Keratinocyte (primary cell): Measurements from ENCODE around the gene SLX4IP. TPM values are rescaled to one million over a fixed set of nuclear protein-coding genes. Genes with fewer than 3 reads are reported as not detected.

Source experiments
- DNase-seq: peaks from one replicate; pipeline ENCODE4 v3.0.0-alpha.2; 2011; ENCODE audit warnings: low read depth, missing footprints, low spot score
- FAIRE-seq: peaks from 2 replicates; lab custom pipeline; 2011; peaks lifted over from hg19 to GRCh38; lab: Jason Lieb, UNC
- H2AFZ ChIP-seq: 2 replicates; pipeline ENCODE4 v1.6.0; 2012; ENCODE audit warnings: low read length, control low read depth, inconsistent platforms; ENCODE audit not compliant: control insufficient read depth
- H3K27ac ChIP-seq: 2 replicates; pipeline ENCODE4 v1.5.1; 2011; ENCODE audit warnings: low read length; ENCODE audit not compliant: control insufficient read depth, insufficient read depth
- H3K27me3 ChIP-seq: 3 replicates; pipeline ENCODE4 v1.6.0; 2011; ENCODE audit warnings: low read length; ENCODE audit not compliant: control insufficient read depth, insufficient read depth; ENCODE audit errors: extremely low read depth
- H3K36me3 ChIP-seq, 2 experiments: 2 replicates in 1 of 2; 3 replicates in 1 of 2; pipeline ENCODE4 v1.5.1; 2011; ENCODE audit warnings: low read length in 2 of 2, mild to moderate bottlenecking in 1 of 2; ENCODE audit not compliant: control insufficient read depth in 2 of 2, insufficient read depth in 2 of 2; ENCODE audit errors: extremely low read depth in 1 of 2
- H3K4me1 ChIP-seq: 3 replicates; pipeline ENCODE4 v1.5.1; 2011; ENCODE audit warnings: low read length; ENCODE audit not compliant: control insufficient read depth, insufficient read depth; ENCODE audit errors: extremely low read depth
- H3K4me2 ChIP-seq: 3 replicates; pipeline ENCODE4 v1.6.0; 2011; ENCODE audit warnings: low read depth, low read length; ENCODE audit not compliant: control insufficient read depth, insufficient read depth; ENCODE audit errors: extremely low read depth
- H3K4me3 ChIP-seq, 3 experiments: fragments of 200-600 bp in 1 of 3; sonication (generic) in 1 of 3; 2 replicates in 2 of 3; 3 replicates in 1 of 3; pipeline ENCODE4 v1.5.1; 2011 to 2016; ENCODE audit warnings: low read length in 3 of 3, mild to moderate bottlenecking in 3 of 3, control low read depth in 2 of 3, inconsistent platforms in 1 of 3, low read depth in 1 of 3, mixed read lengths in 1 of 3, mixed run types in 1 of 3, moderate library complexity in 1 of 3; ENCODE audit not compliant: control insufficient read depth in 2 of 3, insufficient read depth in 2 of 3; ENCODE audit errors: extremely low read depth in 1 of 3
- H3K79me2 ChIP-seq: 2 replicates; pipeline ENCODE4 v1.6.0; 2012; ENCODE audit warnings: low read length; ENCODE audit not compliant: control insufficient read depth, insufficient read depth
- H3K9ac ChIP-seq: 3 replicates; pipeline ENCODE4 v1.6.0; 2011; ENCODE audit warnings: low read length; ENCODE audit not compliant: control insufficient read depth, insufficient read depth; ENCODE audit errors: extremely low read depth
- H3K9me1 ChIP-seq: 3 replicates; pipeline ENCODE4 v1.6.0; 2011; ENCODE audit warnings: low read length; ENCODE audit not compliant: control insufficient read depth, insufficient read depth; ENCODE audit errors: extremely low read depth
- H3K9me3 ChIP-seq: 2 replicates; pipeline ENCODE4 v1.5.1; 2012; ENCODE audit warnings: low read depth, low read length; ENCODE audit not compliant: control insufficient read depth
- H4K20me1 ChIP-seq: 3 replicates; pipeline ENCODE4 v1.6.0; 2011; ENCODE audit warnings: low read length; ENCODE audit not compliant: control insufficient read depth, insufficient read depth; ENCODE audit errors: extremely low read depth
- EZH2 ChIP-seq: IDR thresholded peaks from one replicate; pipeline ENCODE4 v1.6.1; 2012; ENCODE audit warnings: inconsistent platforms, mild to moderate bottlenecking, low read length, moderate library complexity
- dilution Hi-C: fragments of 300-500 bp; cut with MboI; formaldehyde crosslinking; loops from one replicate; pipeline ENCODE4 v1.7.0; 2020; ENCODE audit warnings: low sequenced_read_pairs; ENCODE audit not compliant: extremely low pct_ligation_motif_present
- polyA plus RNA-seq, 5 experiments: library from polyadenylated mRNA; depleted of rRNA in 3 of 5; stranded (reverse) in 3 of 5; stranded (forward) in 1 of 5; unstranded in 1 of 5; fragments of >200 nt; gene quantifications; 1 replicate in 1 of 5; 2 replicates in 3 of 5; 3 replicates in 1 of 5; pipeline versions ENCODE4 v1.2.1 to v1.2.3, GENCODE V29; 2011 to 2012; ENCODE audit warnings: missing spikeins in 2 of 5, low read depth in 1 of 5, low replicate concordance in 1 of 5
- TF ChIP-seq, protein P1 (sequence below), 3 experiments: IDR thresholded peaks in 1 of 3; conservative IDR thresholded peaks in 1 of 3; optimal IDR thresholded peaks in 1 of 3; 2 replicates in 2 of 3; 3 replicates in 1 of 3; pipeline versions ENCODE3 to v1.5.1; 2011; ENCODE audit warnings: low read length in 3 of 3, mild to moderate bottlenecking in 3 of 3, moderate library complexity in 2 of 3, control low read depth in 1 of 3, inconsistent platforms in 1 of 3; ENCODE audit not compliant: insufficient read depth in 2 of 3; ENCODE audit errors: extremely low read depth in 1 of 3

SLX4IP gene
- polyA plus RNA-seq, 1 donor (not counting 4 experiments of a cell fraction or from before 2014, with no cell fraction given), result 3.0 TPM

DNA sequence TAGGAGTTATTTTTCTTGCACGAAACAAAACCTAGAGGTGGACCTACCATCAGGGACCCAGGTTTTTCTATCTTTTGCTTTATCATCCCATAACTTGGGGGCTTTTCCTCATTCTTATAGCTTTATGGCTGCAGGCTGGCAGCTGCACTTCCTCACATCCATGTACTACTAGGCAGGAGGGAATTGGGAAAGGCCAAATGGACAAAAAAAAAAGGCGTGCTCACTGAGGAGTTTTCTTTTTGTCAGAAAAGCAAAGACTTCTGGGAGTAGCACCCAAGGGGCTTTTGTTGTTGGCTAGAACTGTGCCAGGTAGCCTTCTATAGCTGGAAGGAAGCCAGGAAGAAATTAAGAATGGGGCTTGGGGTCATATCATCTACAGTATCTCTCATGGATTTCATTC, 61.4 kb downstream of the SLX4IP start:
- Histone ChIP-seq H3K27ac (no peak overlapping the region), H2AFZ (no peak overlapping the region), H3K36me3 (no peaks in the 10 kb centered on the region), H3K4me2 (no peak overlapping the region), H4K20me1 (no peaks in the 10 kb centered on the region), H3K9me3 (no peaks in the 10 kb centered on the region), H3K9me1 (no peaks in the 10 kb centered on the region), H3K79me2 (peaks cover 4% of the 10 kb centered on the region), H3K27me3 (no peaks in the 10 kb centered on the region), H3K4me3 (no peak overlapping the region), H3K9ac (no peak overlapping the region), H3K4me1 (peaks cover 14% of the 10 kb centered on the region)
- dilution Hi-C loops, result no loop called here
- TF ChIP-seq EZH2, result no peak
- TF ChIP-seq, protein P1, sequence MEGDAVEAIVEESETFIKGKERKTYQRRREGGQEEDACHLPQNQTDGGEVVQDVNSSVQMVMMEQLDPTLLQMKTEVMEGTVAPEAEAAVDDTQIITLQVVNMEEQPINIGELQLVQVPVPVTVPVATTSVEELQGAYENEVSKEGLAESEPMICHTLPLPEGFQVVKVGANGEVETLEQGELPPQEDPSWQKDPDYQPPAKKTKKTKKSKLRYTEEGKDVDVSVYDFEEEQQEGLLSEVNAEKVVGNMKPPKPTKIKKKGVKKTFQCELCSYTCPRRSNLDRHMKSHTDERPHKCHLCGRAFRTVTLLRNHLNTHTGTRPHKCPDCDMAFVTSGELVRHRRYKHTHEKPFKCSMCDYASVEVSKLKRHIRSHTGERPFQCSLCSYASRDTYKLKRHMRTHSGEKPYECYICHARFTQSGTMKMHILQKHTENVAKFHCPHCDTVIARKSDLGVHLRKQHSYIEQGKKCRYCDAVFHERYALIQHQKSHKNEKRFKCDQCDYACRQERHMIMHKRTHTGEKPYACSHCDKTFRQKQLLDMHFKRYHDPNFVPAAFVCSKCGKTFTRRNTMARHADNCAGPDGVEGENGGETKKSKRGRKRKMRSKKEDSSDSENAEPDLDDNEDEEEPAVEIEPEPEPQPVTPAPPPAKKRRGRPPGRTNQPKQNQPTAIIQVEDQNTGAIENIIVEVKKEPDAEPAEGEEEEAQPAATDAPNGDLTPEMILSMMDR (optimal IDR thresholded peaks at IDR 0.05 in 1 of 3, IDR thresholded peaks at IDR 0.05 in 1 of 3, conservative IDR thresholded peaks at IDR 0.05 in 1 of 3; ENCODE audit: extremely low read depth in 1 of 3, insufficient read depth in 2 of 3, low read length in 3 of 3), result no peak
- no peak for FAIRE-seq
- DNase-seq, result no peak

- Histone ChIP-seq H3K9ac (no peak overlapping the region), H3K36me3 (no peaks in the 10 kb centered on the region), H3K79me2 (peaks cover 6% of the 10 kb centered on the region), H3K4me1 (peaks cover 20% of the 10 kb centered on the region), H2AFZ (no peak overlapping the region), H3K27ac (no peak overlapping the region), H4K20me1 (no peaks in the 10 kb centered on the region), H3K4me3 (no peak overlapping the region), H3K4me2 (no peak overlapping the region), H3K27me3 (no peaks in the 10 kb centered on the region), H3K9me1 (no peaks in the 10 kb centered on the region), H3K9me3 (no peaks in the 10 kb centered on the region)
- no peak for DNase-seq
- dilution Hi-C loops, result no loop called here
- no peak for TF ChIP-seq EZH2
- TF ChIP-seq, protein P1 (optimal IDR thresholded peaks at IDR 0.05 in 1 of 3, IDR thresholded peaks at IDR 0.05 in 1 of 3, conservative IDR thresholded peaks at IDR 0.05 in 1 of 3; ENCODE audit: extremely low read depth in 1 of 3, insufficient read depth in 2 of 3, low read length in 3 of 3), result no peak
- FAIRE-seq, result no peak
Measured at GRCh38 chr20:10497283-10497682, 62.2 kb downstream of the SLX4IP start.
